Lung (tissue), 12 donors: Measurements from ENCODE around the gene NPRL2. TPM values are rescaled to one million over a fixed set of nuclear protein-coding genes. Genes with fewer than 3 reads are reported as not detected.

Source experiments
- ATAC-seq: fragments of 200-7000 bp; cut with Tn5 transposase; one replicate; pipeline ENCODE4 v1.9.1; 2020; ENCODE audit warnings: moderate number of reproducible peaks; ENCODE audit not compliant: insufficient read depth, low FRiP score
- DNase-seq, 3 donors: peaks; one replicate each; pipeline ENCODE4 v3.0.0-alpha.2; 2013 to 2017
- H3K27ac ChIP-seq, 2 donors: one replicate each; pipeline ENCODE4 v1.5.1; 2013; ENCODE audit warnings: mild to moderate bottlenecking in 2 of 2, moderate library complexity in 2 of 2, control low read depth in 1 of 2, inconsistent platforms in 1 of 2, low read depth in 1 of 2, low read length in 1 of 2
- H3K27me3 ChIP-seq, 3 donors: one replicate each; pipeline ENCODE4 v1.5.1; 2013; ENCODE audit warnings: low read length in 2 of 3; ENCODE audit not compliant: control insufficient read depth in 3 of 3, insufficient read depth in 3 of 3
- H3K36me3 ChIP-seq, 4 donors: one replicate each; pipeline ENCODE4 v1.5.1; 2013; ENCODE audit warnings: low read length in 4 of 4, mild to moderate bottlenecking in 1 of 4, moderate library complexity in 1 of 4; ENCODE audit not compliant: control insufficient read depth in 4 of 4, insufficient read depth in 4 of 4
- H3K4me1 ChIP-seq, 5 donors: one replicate each; pipeline ENCODE4 v1.5.1; 2013; ENCODE audit warnings: low read length in 5 of 5, mild to moderate bottlenecking in 2 of 5, moderate library complexity in 1 of 5; ENCODE audit not compliant: control insufficient read depth in 5 of 5, insufficient read depth in 5 of 5
- H3K4me3 ChIP-seq: one replicate; pipeline ENCODE4 v1.5.1; 2013; ENCODE audit warnings: mild to moderate bottlenecking, control low read depth, moderate library complexity
- H3K9ac ChIP-seq, 2 donors: one replicate each; pipeline ENCODE4 v1.5.1; 2013; ENCODE audit warnings: low read length in 2 of 2, control low read depth in 1 of 2; ENCODE audit not compliant: insufficient read depth in 1 of 2
- H3K9me3 ChIP-seq, 4 donors: one replicate each; pipeline ENCODE4 v1.5.1; 2013; ENCODE audit warnings: low read length in 3 of 4, mild to moderate bottlenecking in 1 of 4, moderate library complexity in 1 of 4; ENCODE audit not compliant: control insufficient read depth in 4 of 4, insufficient read depth in 3 of 4
- WGBS, 2 donors: extraction: QIAGEN DNeasy Blood & Tissue Kit; methylation state at CpG; one replicate each; pipeline ENCODE4 v1.1.7; 2013; 5-methylcytosine and 5-hydroxymethylcytosine counted together
- polyA plus RNA-seq, 2 donors: library from polyadenylated mRNA; stranded (reverse); fragments of 200-250 nt; gene quantifications; one replicate each; pipeline ENCODE4 v1.2.1, GENCODE V29; 2013
- total RNA-seq, 2 donors: library from RNA; depleted of rRNA in 1 of 2; stranded (reverse); fragments of >200 nt in 1 of 2; gene quantifications; one replicate each; pipeline ENCODE4 v1.2.1, GENCODE V29; 2014 to 2021
- TF ChIP-seq, protein P1 (sequence below): IDR thresholded peaks from 2 replicates; pipeline ENCODE4 v1.5.1; 2012; ENCODE audit warnings: mild to moderate bottlenecking; ENCODE audit errors: control extremely low read depth, extremely low read depth
- donor health status: control.
- donor health status: control.
- donor health status: Bipolar disorder and iron deficiency.
- donor health status: healthy.
- donor health status: DM: yes; HTN: yes; CAD: no.

The NPRL2 gene
- total and polyA plus RNA-seq, 4 donors: 12.7 to 21.9 (median 17.2) TPM

DNA sequence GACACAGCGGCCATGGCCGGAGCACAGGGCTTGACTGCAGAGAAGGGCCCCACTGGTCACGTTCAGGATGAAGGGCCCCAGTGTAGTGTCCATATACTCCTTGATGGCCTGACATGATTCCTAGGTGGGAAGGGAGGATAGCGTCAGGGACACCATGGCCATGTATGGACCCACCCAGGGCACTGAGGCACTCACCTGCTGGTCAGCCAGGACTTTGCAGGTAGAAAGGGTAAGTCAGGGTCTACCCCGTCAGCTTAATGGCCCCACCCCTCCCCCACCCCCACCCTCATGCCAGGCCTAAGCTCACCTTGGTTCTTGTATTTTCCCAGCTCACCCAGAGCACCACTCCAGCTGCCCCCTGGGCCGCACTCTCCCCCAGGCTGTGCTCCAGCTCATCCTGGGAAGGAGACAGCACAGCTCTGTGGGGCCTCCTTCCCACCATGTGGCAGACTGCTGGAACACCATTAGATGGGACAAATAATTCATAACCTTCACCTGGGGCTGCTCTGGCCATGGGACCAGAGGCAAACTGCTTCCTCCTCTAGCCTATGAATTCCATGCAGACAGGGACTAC lies 49.8 kb downstream of the NPRL2 start:
- Histone ChIP-seq H3K36me3 (peaks cover 0 to 4% (median 0%) of the 10 kb centered on the region in 4 donors), H3K4me1 (peaks cover 10 to 31% (median 17%) of the 10 kb centered on the region in 5 donors), H3K4me3 (no peak overlapping the region), H3K27me3 (no peaks in the 10 kb centered on the region), H3K9me3 (no peaks in the 10 kb centered on the region), H3K27ac (peak overlapping the region; percentile 85 to 95), H3K9ac (no peak overlapping the region)
- no peak for DNase-seq
- 81 to 84% methylated on average over 6 of the region's 6 CpGs for WGBS, 2 donors
- TF ChIP-seq, protein P1, sequence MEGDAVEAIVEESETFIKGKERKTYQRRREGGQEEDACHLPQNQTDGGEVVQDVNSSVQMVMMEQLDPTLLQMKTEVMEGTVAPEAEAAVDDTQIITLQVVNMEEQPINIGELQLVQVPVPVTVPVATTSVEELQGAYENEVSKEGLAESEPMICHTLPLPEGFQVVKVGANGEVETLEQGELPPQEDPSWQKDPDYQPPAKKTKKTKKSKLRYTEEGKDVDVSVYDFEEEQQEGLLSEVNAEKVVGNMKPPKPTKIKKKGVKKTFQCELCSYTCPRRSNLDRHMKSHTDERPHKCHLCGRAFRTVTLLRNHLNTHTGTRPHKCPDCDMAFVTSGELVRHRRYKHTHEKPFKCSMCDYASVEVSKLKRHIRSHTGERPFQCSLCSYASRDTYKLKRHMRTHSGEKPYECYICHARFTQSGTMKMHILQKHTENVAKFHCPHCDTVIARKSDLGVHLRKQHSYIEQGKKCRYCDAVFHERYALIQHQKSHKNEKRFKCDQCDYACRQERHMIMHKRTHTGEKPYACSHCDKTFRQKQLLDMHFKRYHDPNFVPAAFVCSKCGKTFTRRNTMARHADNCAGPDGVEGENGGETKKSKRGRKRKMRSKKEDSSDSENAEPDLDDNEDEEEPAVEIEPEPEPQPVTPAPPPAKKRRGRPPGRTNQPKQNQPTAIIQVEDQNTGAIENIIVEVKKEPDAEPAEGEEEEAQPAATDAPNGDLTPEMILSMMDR: no peak
- no peak for ATAC-seq

DNA sequence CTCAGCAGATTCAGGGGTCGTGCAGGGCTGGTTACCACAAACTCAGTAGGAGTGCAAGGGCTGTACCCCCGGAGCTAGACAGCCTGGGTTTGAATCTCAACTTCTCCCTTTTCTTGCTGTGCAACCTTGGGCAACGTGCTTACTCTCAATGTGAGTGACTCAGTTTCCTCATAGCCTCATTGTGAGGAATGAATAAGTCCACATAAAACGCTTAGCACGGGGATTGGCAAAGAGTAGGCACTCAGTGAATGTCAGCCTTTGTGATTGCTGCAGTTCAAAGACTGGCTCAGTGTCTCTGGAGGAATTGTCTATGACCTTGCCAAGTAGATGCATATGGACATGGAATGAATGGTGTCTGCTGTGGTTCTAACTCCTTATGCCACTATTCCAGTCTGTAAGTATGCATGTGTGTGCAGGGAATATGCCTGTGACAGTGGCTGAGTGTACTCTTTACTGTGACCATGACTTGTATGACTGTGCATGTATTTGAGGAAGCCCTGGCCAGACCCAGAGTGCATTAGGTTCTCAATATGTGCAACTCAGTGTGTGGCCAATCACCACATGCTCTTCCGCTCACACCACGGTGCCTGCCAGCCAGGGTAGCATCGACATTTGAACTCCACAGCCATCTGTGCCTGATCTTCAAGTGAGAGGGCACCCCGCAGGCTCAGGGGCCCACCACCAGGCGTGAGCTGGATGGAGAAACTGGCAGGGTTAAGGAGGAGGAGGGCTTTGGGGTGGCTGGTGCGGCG lies 50.5 kb downstream of the NPRL2 start:
- Histone ChIP-seq H3K4me3 (peak overlapping the region; percentile 6), H3K4me1 (peaks cover 10 to 31% (median 17%) of the 10 kb centered on the region in 5 donors), H3K27ac (peak overlapping the region; percentile 85 to 95), H3K9me3 (no peaks in the 10 kb centered on the region), H3K9ac (peak overlapping the region; percentile 51 to 85), H3K36me3 (peaks cover 0 to 4% (median 0%) of the 10 kb centered on the region in 4 donors), H3K27me3 (no peaks in the 10 kb centered on the region)
- TF ChIP-seq, protein P1: no peak
- ATAC-seq (no peak), DNase-seq (peak in 1 of 3 donors; percentile 44)
- 37 to 41% methylated on average over 12 of the region's 12 CpGs for WGBS, 2 donors

DNA sequence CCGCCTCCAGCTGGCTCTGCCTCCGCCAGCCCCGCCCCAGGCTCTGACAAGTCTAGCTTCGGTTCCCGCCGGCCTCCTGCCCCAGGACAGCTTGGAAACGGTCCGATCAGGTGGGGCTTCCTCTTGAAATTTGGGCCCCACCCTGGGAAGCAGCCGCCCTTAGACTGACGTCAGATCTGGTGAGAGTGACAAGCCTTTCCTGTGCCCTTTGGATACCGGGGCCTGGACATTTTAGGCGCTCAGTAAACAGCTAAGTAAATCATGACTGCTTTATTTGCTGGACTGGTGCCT lies 51.0 kb downstream of the NPRL2 start:
- peaks cover 0 to 4% (median 0%) of the 10 kb centered on the region in 4 donors for H3K36me3 ChIP-seq
- peaks cover 10 to 31% (median 17%) of the 10 kb centered on the region in 5 donors for H3K4me1 ChIP-seq

More for the DNA sequence above, 51.0 kb downstream of the NPRL2 start:
- Histone ChIP-seq H3K4me3 (peak overlapping the region; percentile 6), H3K27me3 (no peaks in the 10 kb centered on the region), H3K9ac (peak overlapping the region; percentile 51 to 85), H3K9me3 (no peaks in the 10 kb centered on the region), H3K27ac (peak overlapping the region; percentile 85 to 95)
- DNase-seq: no peak
- WGBS, 2 donors: 1% methylated on average over 12 of the region's 12 CpGs
- TF ChIP-seq, protein P1: no peak
- ATAC-seq: no peak
